D721Med (cell line): ENCODE measurements around the gene PPEF2.

Experiments used
- DNase-seq: peaks from one replicate; pipeline ENCODE4 v3.0.0; 2011; ENCODE audit warnings: low spot score; ENCODE audit not compliant: insufficient read length
- FAIRE-seq: peaks from 2 replicates; lab custom pipeline; 2011; peaks lifted over from hg19 to GRCh38; lab: Jason Lieb, UNC
- CTCF ChIP-seq: IDR thresholded peaks from 2 replicates; pipeline ENCODE4 v1.5.1; 2012; ENCODE audit warnings: mild to moderate bottlenecking, control low read depth; ENCODE audit not compliant: insufficient read depth; ENCODE audit errors: missing control alignments

The PPEF2 gene

DNA sequence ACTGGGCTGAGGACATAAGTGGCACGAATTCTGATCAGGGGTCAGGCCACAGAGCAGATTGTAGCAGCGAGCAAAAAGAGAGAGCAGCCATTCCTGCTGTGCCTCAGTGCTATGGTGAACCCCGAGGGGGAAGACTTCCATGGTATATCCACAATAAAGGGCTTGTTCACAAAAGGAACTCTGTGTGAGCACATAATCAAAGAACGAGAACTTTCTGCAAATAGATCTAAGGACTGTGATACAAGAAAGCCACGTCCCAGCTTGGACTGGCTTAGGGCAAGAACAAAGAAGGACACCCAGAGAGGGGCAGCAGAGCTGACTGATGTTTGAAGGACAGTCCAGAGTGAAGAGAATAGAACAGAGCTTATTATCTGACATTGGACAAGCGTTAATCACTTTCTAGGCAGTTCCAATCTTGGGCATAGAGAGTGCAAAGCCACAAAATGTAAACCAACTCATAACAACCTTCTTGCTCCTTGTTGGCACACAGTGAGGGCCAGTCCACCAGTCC lies 24.0 kb downstream of the PPEF2 start:
- FAIRE-seq (no peak), DNase-seq (no peak)
- TF ChIP-seq CTCF: no peak

GRCh38 chr4:75876218-75876617 lies 26.0 kb downstream of the PPEF2 start:
- TF ChIP-seq CTCF: no peak
- no peak for FAIRE-seq
- DNase-seq: no peak

DNA sequence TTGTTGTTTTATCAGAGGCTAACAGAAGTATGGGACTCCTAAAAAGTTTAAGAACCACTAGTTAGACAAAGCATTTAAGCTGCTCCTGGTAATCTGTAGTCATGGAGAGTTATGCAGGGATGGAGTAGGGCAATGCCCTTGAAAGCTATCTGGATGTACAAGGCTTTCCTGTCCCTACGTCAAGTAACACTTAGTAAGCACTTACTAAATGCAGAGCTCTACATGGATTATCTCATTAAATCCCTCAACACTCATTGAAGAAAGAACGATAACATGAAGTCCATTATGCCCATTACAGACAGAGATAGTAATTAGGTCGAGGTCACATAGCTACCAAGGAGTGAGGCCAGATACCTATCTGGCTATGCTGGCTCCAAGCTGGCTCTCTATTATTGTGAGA lies 33.2 kb downstream of the PPEF2 start:
- FAIRE-seq: no peak
- DNase-seq: no peak
- no peak for TF ChIP-seq CTCF

DNA sequence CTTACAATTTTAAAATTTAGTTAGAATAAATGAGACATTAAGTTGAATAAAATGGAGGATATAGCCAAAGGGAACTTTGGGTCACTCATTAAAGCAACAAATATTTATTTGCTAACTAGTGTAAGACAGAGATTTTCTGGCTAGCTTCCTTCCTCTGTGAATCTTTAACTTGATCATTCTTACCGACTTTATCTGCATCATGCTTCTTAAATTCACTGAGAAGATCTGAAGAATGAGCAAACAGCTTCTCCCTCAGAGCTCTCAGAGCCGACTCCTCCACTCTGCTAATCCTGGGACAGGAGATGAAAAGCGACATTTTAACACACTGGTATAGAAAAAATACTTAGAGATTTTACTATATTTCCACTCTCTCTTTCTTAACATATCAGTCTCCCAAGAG lies 35.1 kb downstream of the PPEF2 start:
- no peak for DNase-seq
- no peak for TF ChIP-seq CTCF
- FAIRE-seq: no peak

- no peak for TF ChIP-seq CTCF
- no peak for FAIRE-seq
- no peak for DNase-seq
Observed at GRCh38 chr4:75860606-75861005, 41.6 kb downstream of the PPEF2 start.

GRCh38 chr4:75858721-75859120 lies 43.5 kb downstream of the PPEF2 start:
- FAIRE-seq: no peak
- DNase-seq: no peak
- TF ChIP-seq CTCF: no peak

DNA sequence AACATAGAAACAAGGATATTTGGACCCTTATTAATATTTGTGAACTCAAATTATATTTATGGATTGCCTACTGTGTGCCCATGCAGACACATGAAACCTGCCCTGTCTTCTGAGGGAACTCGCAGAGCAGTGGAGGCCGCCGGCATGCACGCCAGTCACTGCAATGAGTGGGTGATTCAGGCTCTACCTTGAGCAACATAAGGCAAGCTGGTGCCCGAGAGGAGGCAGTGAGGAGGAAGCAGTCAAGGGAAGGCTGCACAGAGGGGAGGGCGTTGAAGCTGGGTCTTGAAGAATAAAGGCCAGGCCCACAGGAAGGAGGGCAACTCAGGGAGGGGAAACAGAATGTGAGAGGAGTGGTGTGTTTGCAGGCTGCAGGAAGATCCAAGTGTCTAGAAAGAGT lies 52.8 kb downstream of the PPEF2 start:
- TF ChIP-seq CTCF: no peak
- DNase-seq (no peak), FAIRE-seq (no peak)
